DOHH2 (cell line): ENCODE measurements around the gene PEPD.

Source experiments
- H3F3A ChIP-seq: fragments of 200-600 bp; sonication (generic), shearing (Covaris generic); 2 replicates; pipeline ENCODE4 v1.6.0; 2016; ENCODE audit warnings: antibody characterized with exemption, mild to moderate bottlenecking; ENCODE audit not compliant: control insufficient read depth, insufficient read depth
- H3K27ac ChIP-seq: fragments of 200-600 bp; sonication (generic); 2 replicates; pipeline ENCODE4 v1.5.1; 2014; ENCODE audit warnings: low read depth, mild to moderate bottlenecking, low read length, moderate library complexity
- H3K27me3 ChIP-seq: fragments of 200-600 bp; sonication (generic); 2 replicates; pipeline ENCODE4 v1.6.1; 2014; ENCODE audit warnings: mild to moderate bottlenecking, low read length, mixed read lengths; ENCODE audit not compliant: control insufficient read depth
- H3K36me3 ChIP-seq: fragments of 200-600 bp; sonication (generic); 2 replicates; pipeline ENCODE4 v1.6.1; 2014; ENCODE audit warnings: mild to moderate bottlenecking, low read length, moderate library complexity, mixed read lengths; ENCODE audit not compliant: control insufficient read depth
- H3K4me1 ChIP-seq: fragments of 200-600 bp; sonication (generic); 2 replicates; pipeline ENCODE4 v1.6.1; 2014; ENCODE audit warnings: mild to moderate bottlenecking, low read length, mixed read lengths; ENCODE audit not compliant: control insufficient read depth
- H3K4me2 ChIP-seq: fragments of 200-600 bp; sonication (generic); 2 replicates; pipeline ENCODE4 v1.6.0; 2014; ENCODE audit warnings: mild to moderate bottlenecking, low read length, moderate library complexity
- H3K4me3 ChIP-seq: fragments of 200-600 bp; sonication (generic); 2 replicates; pipeline ENCODE4 v1.5.1; 2014; ENCODE audit warnings: mild to moderate bottlenecking, low read length, mixed read lengths
- H3K79me2 ChIP-seq: fragments of 200-600 bp; sonication (generic); 2 replicates; pipeline ENCODE4 v1.6.1; 2014; ENCODE audit warnings: mild to moderate bottlenecking, low read length, mixed read lengths; ENCODE audit not compliant: control insufficient read depth
- H3K9me2 ChIP-seq: fragments of 200-600 bp; sonication (generic); replicated peaks from 2 replicates; pipeline ENCODE4 v1.6.1; 2014; ENCODE audit warnings: mild to moderate bottlenecking, low read length, mixed read lengths; ENCODE audit not compliant: control insufficient read depth
- H3K9me3 ChIP-seq: fragments of 200-600 bp; sonication (generic); 2 replicates; pipeline ENCODE4 v1.6.1; 2014; ENCODE audit warnings: antibody characterized with exemption, low read length, mixed read lengths; ENCODE audit not compliant: control insufficient read depth, insufficient read depth
- H4K20me1 ChIP-seq: fragments of 200-600 bp; sonication (generic); 2 replicates; pipeline ENCODE4 v1.6.0; 2014; ENCODE audit warnings: low read depth, mild to moderate bottlenecking, antibody characterized with exemption, low read length, moderate library complexity; ENCODE audit not compliant: control insufficient read depth, insufficient read depth
- CTCF ChIP-seq: fragments of 200-600 bp; sonication (generic); IDR thresholded peaks from one replicate; pipeline ENCODE4 v1.5.1; 2014; ENCODE audit warnings: antibody characterized with exemption, mild to moderate bottlenecking, low read depth, low read length; ENCODE audit not compliant: poor library complexity, severe bottlenecking
- EZH2phosphoT487 ChIP-seq: fragments of 200-600 bp; sonication (generic); IDR thresholded peaks from 2 replicates; pipeline ENCODE4 v1.6.1; 2017; ENCODE audit warnings: borderline replicate concordance, mild to moderate bottlenecking, antibody characterized with exemption, low read length, moderate library complexity, mixed read lengths

The PEPD gene

GRCh38 chr19:33500586-33500985 is 21.0 kb downstream of the PEPD start:
- H3K36me3 ChIP-seq = no peaks in the 10 kb centered on the region

GRCh38 chr19:33499671-33500506 is 21.7 kb downstream of the PEPD start:
- Histone ChIP-seq H3K4me2 (no peak overlapping the region), H3K79me2 (no peaks in the 10 kb centered on the region), H3F3A (no peaks in the 10 kb centered on the region), H3K4me1 (no peaks in the 10 kb centered on the region), H3K27ac (no peak overlapping the region), H4K20me1 (no peaks in the 10 kb centered on the region), H3K27me3 (no peaks in the 10 kb centered on the region), H3K9me2 (no peaks in the 10 kb centered on the region), H3K9me3 (no peaks in the 10 kb centered on the region), H3K4me3 (no peak overlapping the region), H3K36me3 (no peaks in the 10 kb centered on the region)
- TF ChIP-seq EZH2phosphoT487 = no peak
- TF ChIP-seq CTCF = no peak

More at GRCh38 chr19:33500586-33500985, 21.0 kb downstream of the PEPD start:
- Histone ChIP-seq H4K20me1 (no peaks in the 10 kb centered on the region), H3K4me1 (no peaks in the 10 kb centered on the region), H3K9me2 (no peaks in the 10 kb centered on the region), H3K79me2 (no peaks in the 10 kb centered on the region), H3K9me3 (no peaks in the 10 kb centered on the region), H3K4me3 (no peak overlapping the region), H3K27ac (no peak overlapping the region), H3K4me2 (no peak overlapping the region), H3F3A (no peaks in the 10 kb centered on the region), H3K27me3 (no peaks in the 10 kb centered on the region)
- TF ChIP-seq CTCF (no peak), EZH2phosphoT487 (no peak)

- H3K9me2 ChIP-seq = no peaks in the 10 kb centered on the region
- H3K79me2 ChIP-seq = no peaks in the 10 kb centered on the region
- H3F3A ChIP-seq = no peaks in the 10 kb centered on the region
- TF ChIP-seq CTCF (no peak), EZH2phosphoT487 (no peak)
- H3K4me3 ChIP-seq = no peak overlapping the region
- no peaks in the 10 kb centered on the region for H4K20me1 ChIP-seq
- H3K36me3 ChIP-seq = no peaks in the 10 kb centered on the region
- H3K9me3 ChIP-seq = no peaks in the 10 kb centered on the region
- H3K4me2 ChIP-seq = no peak overlapping the region
- H3K4me1 ChIP-seq = no peaks in the 10 kb centered on the region
- H3K27me3 ChIP-seq = no peaks in the 10 kb centered on the region
- H3K27ac ChIP-seq = no peak overlapping the region
Observed at GRCh38 chr19:33499248-33499647, 22.3 kb downstream of the PEPD start.
